ENCODE results near the gene NAT8L. TPM values are rescaled to one million over a fixed set of nuclear protein-coding genes. Genes with fewer than 3 reads are reported as not detected.

Gene NAT8L
- total RNA-seq, 6 experiments from 2014 or later = 0.05 to 0.14 (median 0.11) TPM; not detected in 1

DNA sequence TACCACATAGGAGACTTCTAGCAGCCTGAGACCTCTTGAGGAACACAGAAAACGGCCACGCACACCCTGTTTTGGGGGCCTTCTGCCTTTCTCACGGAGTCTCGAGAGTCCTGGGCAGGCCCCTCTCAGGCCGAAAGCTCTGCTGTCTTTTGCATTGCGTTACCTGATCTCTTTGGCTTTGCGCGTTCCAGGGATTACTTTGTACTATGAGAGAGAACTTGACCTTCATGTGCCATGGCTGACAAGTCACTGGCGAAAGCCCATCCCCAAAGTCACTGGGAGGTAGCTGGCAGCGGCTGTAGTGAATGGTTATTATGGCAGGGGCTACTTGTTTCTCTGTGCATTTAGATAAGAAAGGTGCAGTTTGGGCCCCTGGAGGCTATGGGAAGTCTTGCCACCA lies 8.0 kb upstream of the NAT8L start:
- peaks cover 27% of the 10 kb centered on the region for H3K27me3 Mint-ChIP-seq (ENCODE audit: insufficient read depth)
- DNase-seq = no peak
- no peak overlapping the region for H3K27ac Mint-ChIP-seq
- no peaks in the 10 kb centered on the region for H3K36me3 Mint-ChIP-seq (ENCODE audit: low read depth)
- H3K4me3 Mint-ChIP-seq = no peak overlapping the region
- peaks cover 4% of the 10 kb centered on the region; the same call in 1 of the 2 replicates for H3K4me1 Mint-ChIP-seq (ENCODE audit: low read depth)
- no peaks in the 10 kb centered on the region for H3K9me3 Mint-ChIP-seq
- TF ChIP-seq, protein P1, sequence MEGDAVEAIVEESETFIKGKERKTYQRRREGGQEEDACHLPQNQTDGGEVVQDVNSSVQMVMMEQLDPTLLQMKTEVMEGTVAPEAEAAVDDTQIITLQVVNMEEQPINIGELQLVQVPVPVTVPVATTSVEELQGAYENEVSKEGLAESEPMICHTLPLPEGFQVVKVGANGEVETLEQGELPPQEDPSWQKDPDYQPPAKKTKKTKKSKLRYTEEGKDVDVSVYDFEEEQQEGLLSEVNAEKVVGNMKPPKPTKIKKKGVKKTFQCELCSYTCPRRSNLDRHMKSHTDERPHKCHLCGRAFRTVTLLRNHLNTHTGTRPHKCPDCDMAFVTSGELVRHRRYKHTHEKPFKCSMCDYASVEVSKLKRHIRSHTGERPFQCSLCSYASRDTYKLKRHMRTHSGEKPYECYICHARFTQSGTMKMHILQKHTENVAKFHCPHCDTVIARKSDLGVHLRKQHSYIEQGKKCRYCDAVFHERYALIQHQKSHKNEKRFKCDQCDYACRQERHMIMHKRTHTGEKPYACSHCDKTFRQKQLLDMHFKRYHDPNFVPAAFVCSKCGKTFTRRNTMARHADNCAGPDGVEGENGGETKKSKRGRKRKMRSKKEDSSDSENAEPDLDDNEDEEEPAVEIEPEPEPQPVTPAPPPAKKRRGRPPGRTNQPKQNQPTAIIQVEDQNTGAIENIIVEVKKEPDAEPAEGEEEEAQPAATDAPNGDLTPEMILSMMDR (IDR thresholded peaks at IDR 0.05) = no peak

DNA sequence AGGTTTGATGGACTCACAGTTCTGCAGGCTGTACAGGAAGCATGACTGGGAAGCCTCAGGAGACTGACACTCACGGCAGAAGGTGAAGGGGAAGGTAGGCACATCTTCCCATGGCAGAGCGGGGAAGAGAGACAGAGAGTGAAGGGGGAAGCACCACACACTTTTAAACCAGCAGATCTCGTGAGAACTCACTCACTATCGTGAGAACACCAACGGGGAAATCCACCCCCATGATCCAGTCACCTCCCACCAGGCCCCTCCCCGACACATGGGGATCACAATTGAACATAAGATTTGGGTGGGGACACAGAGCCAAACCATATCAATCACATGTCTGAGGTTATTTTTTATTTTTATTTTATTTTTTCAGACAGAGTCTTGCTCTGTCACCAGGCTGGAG lies 4.9 kb upstream of the NAT8L start:
- Mint-ChIP-seq H3K4me1 (ENCODE audit: low read depth) (no peaks in the 10 kb centered on the region), H3K9me3 (no peaks in the 10 kb centered on the region), H3K36me3 (ENCODE audit: low read depth) (no peaks in the 10 kb centered on the region), H3K27me3 (ENCODE audit: insufficient read depth) (peaks cover 44% of the 10 kb centered on the region), H3K27ac (no peak overlapping the region), H3K4me3 (no peak overlapping the region)
- TF ChIP-seq, protein P1 (IDR thresholded peaks at IDR 0.05) = no peak
- DNase-seq = no peak

DNA sequence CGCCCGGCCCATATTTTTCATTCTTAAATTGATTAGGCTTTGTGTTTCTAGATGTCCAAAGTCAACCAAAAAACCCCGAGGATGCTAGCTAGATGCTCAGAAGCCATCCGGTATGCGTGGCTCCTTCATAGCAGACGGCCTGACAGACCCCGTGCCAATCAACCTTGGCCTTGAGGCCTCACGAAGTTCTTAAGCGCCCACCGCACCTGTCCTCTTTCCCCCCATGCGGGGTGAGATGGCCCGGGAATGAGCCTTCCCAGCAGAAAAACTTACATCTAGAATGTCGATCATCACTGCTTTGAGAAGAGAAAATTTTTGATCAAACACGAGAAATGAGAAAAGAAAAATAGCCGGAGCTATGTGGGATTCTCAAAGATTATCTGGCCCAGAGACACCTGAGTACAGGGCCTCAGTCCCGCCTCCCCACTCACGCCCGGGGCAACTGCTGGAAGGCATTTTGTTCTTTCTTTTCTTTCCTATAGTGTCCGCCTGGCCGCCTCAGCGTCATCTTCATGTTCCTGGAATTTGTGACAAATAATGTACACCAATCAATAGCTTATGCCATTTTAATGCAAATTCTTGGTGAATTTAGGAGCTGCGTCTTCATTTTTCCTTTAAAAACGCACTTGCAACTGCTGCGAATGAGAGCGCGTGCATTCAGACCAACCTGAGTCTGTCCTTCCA lies 1.6 kb upstream of the NAT8L start:
- no peaks in the 10 kb centered on the region for H3K4me1 Mint-ChIP-seq (ENCODE audit: low read depth)
- DNase-seq = no peak
- TF ChIP-seq, protein P1 (IDR thresholded peaks at IDR 0.05) = no peak
- H3K36me3 Mint-ChIP-seq (ENCODE audit: low read depth) = no peaks in the 10 kb centered on the region
- H3K4me3 Mint-ChIP-seq = peak overlapping the region; percentile 27; the same call in 1 of the 2 replicates
- no peaks in the 10 kb centered on the region for H3K9me3 Mint-ChIP-seq
- H3K27ac Mint-ChIP-seq = no peak overlapping the region
- peaks cover 24% of the 10 kb centered on the region for H3K27me3 Mint-ChIP-seq (ENCODE audit: insufficient read depth)

DNA sequence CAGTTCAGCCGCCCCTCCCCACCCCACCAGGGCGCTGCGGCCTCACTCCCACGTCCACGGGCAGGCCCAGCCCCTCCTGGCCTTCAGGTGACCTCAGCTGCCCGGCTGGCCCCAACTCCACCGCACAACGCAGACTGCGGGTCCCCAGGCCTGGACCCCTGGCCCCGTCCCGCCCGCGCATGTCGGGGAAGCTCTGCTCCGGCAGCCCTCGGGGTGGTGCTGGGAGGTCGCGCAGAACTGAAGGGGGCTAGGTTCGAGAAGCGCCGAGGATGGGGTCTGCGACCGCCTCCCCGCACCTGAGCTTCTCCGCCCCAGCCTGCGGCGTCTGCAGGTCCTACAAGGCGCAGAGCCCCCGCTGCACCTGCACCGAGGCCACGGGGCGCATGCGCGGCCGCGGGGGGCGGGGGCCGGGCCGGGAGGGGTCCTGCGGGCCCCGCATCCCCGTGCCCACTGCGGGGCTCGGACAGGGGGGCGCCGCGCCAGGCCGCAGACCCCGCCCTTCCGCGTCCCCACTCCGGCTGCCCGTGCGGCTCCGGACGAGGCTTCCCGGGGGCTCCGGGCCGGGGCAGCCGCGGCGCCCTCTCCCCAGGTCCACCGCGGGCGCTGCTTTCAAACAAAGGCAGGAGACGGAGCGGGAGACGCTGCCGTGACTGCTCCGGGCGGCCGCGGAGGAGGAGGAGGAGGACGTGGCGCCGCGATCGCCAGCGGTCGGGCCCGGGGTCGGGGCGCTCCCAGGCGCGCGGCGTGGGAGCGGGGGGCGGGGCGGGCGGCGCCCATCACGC lies 672 bp upstream of the NAT8L start:
- peaks cover 24% of the 10 kb centered on the region for H3K27me3 Mint-ChIP-seq (ENCODE audit: insufficient read depth)
- H3K4me1 Mint-ChIP-seq (ENCODE audit: low read depth) = no peaks in the 10 kb centered on the region
- H3K27ac Mint-ChIP-seq = no peak overlapping the region
- H3K4me3 Mint-ChIP-seq = no peak overlapping the region
- H3K9me3 Mint-ChIP-seq = no peaks in the 10 kb centered on the region
- TF ChIP-seq, protein P1 (IDR thresholded peaks at IDR 0.05) = no peak
- no peaks in the 10 kb centered on the region for H3K36me3 Mint-ChIP-seq (ENCODE audit: low read depth)
- DNase-seq = no peak

DNA sequence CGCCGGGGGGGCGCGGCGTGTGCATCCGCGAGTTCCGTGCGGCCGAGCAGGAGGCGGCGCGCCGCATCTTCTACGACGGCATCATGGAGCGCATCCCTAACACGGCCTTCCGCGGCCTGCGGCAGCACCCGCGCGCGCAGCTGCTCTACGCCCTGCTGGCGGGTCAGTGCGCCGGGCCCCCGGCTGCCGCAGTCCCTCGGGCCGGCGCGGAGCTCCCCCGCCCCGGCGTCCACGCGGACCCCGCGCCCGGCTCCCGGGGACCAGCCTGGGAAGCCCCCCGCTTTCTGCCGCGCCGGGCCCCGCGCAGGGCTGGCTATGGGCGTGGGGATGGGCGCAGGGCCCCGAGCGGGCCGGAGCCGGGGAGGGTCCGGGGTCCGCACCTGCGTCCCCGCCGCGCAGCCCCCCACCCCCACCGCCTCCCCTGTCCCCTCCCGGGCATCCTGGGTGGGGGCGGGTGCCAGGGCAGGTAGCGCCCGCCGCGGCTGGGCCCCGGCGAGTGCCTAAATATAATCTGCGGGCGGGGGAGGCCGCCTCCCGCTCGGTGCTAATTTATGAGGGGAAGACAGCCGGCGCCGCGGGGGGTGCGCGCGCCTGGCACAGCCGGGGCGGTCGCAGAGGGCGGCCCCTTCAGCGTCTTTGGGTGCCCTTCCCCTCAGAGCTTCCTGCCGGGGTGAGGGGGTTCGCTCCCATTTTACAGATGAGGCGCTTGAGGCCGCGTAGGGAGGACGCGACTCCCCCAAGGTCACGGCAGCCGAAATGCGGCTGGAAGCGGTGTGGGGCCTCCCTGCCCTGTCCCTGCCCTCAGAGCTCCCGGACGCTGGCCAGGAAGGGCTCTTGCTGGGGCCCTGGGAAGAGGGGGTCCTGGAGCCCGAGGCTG lies 837 bp downstream of the NAT8L start:
- Mint-ChIP-seq H3K9me3 (no peaks in the 10 kb centered on the region), H3K36me3 (ENCODE audit: low read depth) (no peaks in the 10 kb centered on the region), H3K4me1 (ENCODE audit: low read depth) (no peaks in the 10 kb centered on the region), H3K4me3 (no peak overlapping the region), H3K27ac (no peak overlapping the region), H3K27me3 (ENCODE audit: insufficient read depth) (peaks cover 27% of the 10 kb centered on the region)
- TF ChIP-seq, protein P1 (IDR thresholded peaks at IDR 0.05) = no peak
- DNase-seq = no peak

Data from HFFc6 (cell line).